Measurements from ENCODE around the gene LONP1.

Gene LONP1

DNA sequence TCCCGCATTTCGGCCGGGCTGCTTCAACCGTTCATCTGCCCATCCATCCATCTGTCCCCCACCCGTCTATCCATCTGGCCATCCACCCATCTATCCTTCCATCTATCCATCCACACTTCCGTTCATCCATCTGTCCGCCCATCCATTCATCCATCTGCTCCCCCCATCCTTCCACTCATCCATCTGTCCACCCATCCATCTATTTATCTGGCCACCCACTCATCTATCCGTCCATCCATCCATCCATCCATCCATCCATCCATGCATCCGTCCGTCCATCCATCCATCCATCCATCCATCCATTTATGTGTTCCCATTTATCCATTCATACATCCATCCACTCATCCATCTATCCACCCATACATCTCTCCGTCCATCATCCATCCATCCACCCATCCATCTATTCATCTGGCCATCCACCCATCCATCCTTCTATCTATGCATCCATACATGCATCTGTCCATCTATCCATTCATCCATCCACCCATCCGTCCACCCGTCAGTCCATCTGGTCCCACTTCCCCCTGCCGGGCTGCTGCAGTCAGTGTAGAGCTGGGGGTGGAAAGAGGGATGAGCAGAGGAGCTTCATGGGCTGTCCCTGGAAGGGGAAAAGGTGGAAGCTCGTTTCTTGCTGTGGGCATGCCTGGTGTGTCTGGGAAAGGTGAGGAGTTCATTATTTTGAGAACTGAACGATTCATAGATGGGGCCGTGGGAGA lies 38.4 kb downstream of the LONP1 start:
- no peak for DNase-seq (ENCODE audit: low read depth)
- H3K4me3 ChIP-seq (ENCODE audit: low read depth, low read length) = no peak overlapping the region
- TF ChIP-seq POLR2A (IDR thresholded peaks at IDR 0.05; ENCODE audit: extremely low read depth, insufficient read length) (no peak), MYC (IDR thresholded peaks at IDR 0.05; ENCODE audit: low read depth, low read length) (no peak)
- TF ChIP-seq, protein P1, sequence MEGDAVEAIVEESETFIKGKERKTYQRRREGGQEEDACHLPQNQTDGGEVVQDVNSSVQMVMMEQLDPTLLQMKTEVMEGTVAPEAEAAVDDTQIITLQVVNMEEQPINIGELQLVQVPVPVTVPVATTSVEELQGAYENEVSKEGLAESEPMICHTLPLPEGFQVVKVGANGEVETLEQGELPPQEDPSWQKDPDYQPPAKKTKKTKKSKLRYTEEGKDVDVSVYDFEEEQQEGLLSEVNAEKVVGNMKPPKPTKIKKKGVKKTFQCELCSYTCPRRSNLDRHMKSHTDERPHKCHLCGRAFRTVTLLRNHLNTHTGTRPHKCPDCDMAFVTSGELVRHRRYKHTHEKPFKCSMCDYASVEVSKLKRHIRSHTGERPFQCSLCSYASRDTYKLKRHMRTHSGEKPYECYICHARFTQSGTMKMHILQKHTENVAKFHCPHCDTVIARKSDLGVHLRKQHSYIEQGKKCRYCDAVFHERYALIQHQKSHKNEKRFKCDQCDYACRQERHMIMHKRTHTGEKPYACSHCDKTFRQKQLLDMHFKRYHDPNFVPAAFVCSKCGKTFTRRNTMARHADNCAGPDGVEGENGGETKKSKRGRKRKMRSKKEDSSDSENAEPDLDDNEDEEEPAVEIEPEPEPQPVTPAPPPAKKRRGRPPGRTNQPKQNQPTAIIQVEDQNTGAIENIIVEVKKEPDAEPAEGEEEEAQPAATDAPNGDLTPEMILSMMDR (IDR thresholded peaks at IDR 0.05; ENCODE audit: low read depth, low read length) = no peak
- TF ChIP-seq, protein P2, sequence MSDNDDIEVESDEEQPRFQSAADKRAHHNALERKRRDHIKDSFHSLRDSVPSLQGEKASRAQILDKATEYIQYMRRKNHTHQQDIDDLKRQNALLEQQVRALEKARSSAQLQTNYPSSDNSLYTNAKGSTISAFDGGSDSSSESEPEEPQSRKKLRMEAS (IDR thresholded peaks at IDR 0.05; ENCODE audit: low read depth, low read length) = no peak

DNA sequence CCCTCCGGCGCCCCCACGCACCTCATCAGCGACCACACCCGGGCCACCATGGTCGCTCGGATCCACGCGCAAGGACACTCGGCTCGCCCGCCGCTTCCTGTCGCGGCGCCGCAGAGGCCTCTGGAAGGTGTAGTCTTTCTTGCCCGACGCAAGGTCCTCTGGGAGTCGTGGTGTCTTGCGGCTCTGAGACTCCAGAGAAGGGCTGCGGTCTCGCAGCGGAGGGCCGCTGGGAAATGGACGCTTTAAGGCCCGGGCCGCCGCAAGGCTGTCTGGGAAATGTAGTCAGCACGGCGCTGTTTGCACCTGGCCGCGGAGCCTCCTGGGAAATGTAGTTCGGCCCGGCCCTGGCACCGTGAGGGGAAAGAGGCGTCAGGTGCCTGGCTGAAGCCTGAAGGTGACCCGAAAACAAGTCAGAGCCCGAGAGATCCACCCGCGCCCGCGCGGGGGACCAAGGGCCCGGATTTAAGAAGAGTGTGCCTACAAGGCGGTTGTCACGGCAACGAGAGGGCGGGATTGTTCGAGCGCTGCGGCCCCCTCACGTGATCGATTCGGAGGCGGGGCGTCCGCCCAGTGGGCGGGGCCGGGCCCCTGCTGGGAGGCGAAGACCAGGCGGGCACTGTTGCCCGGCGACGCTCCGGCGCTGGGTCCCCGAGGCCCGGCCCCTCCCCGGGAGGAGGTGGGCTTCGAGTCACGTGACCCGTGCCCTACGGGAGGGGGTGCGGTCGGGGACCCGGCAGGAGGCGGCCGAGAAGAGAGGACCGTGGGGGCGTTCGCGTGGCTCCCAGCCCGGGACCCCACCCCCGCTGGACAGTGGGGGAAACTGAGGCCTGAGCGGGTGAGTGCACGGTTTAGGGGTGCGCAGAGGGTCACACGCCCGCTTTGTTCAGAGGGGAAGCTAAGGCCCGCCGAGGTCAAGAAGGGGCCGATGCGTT lies 39.2 kb downstream of the LONP1 start, which contains the start of the genes HSD11B1L and MICOS13:
Gene HSD11B1L (plus strand): TSS at position 591 of the 932 bp plus-strand sequence. CDS start 3,806 bp downstream, outside the sequence.
Gene MICOS13 (minus strand): TSS at position 80 of the 932 bp plus-strand sequence. CDS start 30 bp downstream, at position 50.
- peak within 1 kb of the TSS; percentile 86 for H3K4me3 ChIP-seq (ENCODE audit: low read depth, low read length)
- DNase-seq (ENCODE audit: low read depth) = peak; percentile 97
- TF ChIP-seq, protein P1 (IDR thresholded peaks at IDR 0.05; ENCODE audit: low read depth, low read length) = no peak
- TF ChIP-seq, protein P2 (IDR thresholded peaks at IDR 0.05; ENCODE audit: low read depth, low read length) = peak; percentile 88
- TF ChIP-seq POLR2A (IDR thresholded peaks at IDR 0.05; ENCODE audit: extremely low read depth, insufficient read length) (peak; percentile 60), MYC (IDR thresholded peaks at IDR 0.05; ENCODE audit: low read depth, low read length) (peak; percentile 79)

DNA sequence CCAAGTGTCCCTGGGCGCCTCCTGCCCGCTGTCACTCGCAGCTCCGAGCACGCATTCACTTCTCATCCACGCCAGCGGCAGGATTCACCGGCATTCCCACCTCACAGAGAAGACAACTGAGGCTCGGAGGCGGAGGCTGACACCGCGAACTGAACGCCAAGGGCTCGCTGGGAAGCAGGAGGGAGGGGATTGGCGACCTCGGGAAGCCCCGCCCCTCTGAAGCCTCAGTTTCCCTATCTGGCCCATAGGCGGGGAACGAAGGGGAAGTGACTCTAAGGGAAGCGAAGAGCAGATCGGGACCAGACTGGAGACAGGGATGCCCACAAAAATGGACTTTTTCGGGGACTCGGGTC lies 39.9 kb downstream of the LONP1 start:
- peak overlapping the region; percentile 86 for H3K4me3 ChIP-seq (ENCODE audit: low read depth, low read length)
- TF ChIP-seq, protein P1 (IDR thresholded peaks at IDR 0.05; ENCODE audit: low read depth, low read length) = no peak
- TF ChIP-seq POLR2A (IDR thresholded peaks at IDR 0.05; ENCODE audit: extremely low read depth, insufficient read length) (no peak), MYC (IDR thresholded peaks at IDR 0.05; ENCODE audit: low read depth, low read length) (no peak)
- TF ChIP-seq, protein P2 (IDR thresholded peaks at IDR 0.05; ENCODE audit: low read depth, low read length) = no peak
- no peak for DNase-seq (ENCODE audit: low read depth)

DNA sequence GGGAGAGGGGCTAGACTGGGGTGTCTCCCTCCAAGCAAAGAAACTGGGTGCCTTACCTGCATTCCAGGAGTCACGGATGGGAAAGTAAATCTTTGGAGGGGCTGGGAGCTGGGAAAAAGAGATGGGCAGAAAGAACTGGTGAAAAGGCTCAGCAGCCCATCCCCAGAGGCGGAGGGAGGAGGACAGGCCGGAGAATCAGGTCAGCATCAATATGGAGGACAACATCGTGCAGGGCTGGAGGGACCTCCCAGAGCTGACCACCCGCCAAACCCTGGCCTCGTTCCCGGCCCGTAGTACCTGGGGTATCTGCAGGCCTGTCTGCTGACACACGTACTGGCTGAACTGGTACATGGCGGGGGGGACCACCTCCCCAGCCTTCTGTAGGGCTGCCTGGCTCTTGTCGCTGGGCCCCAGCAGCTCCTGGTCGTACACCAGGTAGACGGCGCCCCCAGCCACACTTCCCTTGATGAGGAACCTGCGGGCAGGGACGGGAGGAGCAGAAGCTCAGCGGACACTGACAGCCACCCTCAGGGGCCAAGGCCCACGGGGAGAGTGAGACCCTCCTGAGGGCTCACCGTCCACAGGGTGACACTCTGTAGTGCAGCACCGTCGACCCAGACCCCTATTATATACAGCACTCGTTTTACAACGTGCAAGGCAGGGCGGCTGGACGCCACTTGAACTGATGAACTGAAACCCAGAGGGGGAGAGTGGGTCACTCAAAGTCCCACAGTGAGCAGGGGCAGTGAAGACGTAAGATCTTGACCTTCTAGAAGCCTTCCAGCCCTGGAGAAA lies 40.5 kb downstream of the LONP1 start:
- H3K4me3 ChIP-seq (ENCODE audit: low read depth, low read length) = peak overlapping the region; percentile 86
- peak; percentile 39 for TF ChIP-seq MYC (IDR thresholded peaks at IDR 0.05; ENCODE audit: low read depth, low read length)
- TF ChIP-seq POLR2A (IDR thresholded peaks at IDR 0.05; ENCODE audit: extremely low read depth, insufficient read length) = no peak
- peak; percentile 21 for DNase-seq (ENCODE audit: low read depth)

DNA sequence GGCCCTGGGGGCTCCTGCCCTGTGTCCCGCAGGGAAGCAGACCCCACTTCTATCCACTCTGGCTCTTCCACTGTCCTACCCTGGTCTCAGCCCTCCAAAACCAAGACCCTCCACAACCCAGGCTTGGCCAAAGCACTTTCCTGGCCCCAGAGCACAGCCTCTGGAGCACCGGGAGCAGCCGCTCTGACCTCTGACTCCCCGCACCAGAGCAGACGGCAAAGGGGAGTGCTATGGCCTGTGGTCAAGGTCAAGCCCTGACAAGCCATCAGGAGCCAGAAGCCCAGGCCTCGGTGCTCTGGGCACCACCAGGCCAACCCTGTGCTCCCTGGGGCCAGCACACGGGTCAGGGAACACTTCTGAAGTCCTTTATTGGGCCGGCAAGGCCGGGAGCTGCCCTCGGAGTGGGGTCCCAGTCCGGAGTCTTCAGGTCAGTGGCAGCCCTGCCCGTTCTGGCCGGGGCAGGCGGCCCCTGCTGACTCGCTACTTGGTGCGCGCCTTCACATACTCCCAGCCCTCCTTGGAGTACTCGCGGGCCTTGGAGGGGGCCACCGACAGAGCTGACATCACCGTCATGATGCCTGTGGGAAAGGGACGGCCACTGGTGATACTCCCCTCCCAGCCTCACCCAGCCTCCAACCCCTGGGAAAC lies 41.8 kb downstream of the LONP1 start:
- TF ChIP-seq, protein P2 (IDR thresholded peaks at IDR 0.05; ENCODE audit: low read depth, low read length) = no peak
- TF ChIP-seq POLR2A (IDR thresholded peaks at IDR 0.05; ENCODE audit: extremely low read depth, insufficient read length) (no peak), MYC (IDR thresholded peaks at IDR 0.05; ENCODE audit: low read depth, low read length) (no peak)
- TF ChIP-seq, protein P1 (IDR thresholded peaks at IDR 0.05; ENCODE audit: low read depth, low read length) = no peak
- DNase-seq (ENCODE audit: low read depth) = no peak
- H3K4me3 ChIP-seq (ENCODE audit: low read depth, low read length) = no peak overlapping the region

All from NB4 (cell line).